ENCODE data around the gene FUT7. TPM values are rescaled to one million over a fixed set of nuclear protein-coding genes. Genes with fewer than 3 reads are reported as not detected.
A peak's percentile ranks its signal among the peaks of the same experiment; 100 is the strongest.

The FUT7 gene
- total and polyA plus RNA-seq, 2 of the 8 experiments (the other 6 are each of a cell fraction or from before 2014, with no cell fraction given), result not detected

DNA sequence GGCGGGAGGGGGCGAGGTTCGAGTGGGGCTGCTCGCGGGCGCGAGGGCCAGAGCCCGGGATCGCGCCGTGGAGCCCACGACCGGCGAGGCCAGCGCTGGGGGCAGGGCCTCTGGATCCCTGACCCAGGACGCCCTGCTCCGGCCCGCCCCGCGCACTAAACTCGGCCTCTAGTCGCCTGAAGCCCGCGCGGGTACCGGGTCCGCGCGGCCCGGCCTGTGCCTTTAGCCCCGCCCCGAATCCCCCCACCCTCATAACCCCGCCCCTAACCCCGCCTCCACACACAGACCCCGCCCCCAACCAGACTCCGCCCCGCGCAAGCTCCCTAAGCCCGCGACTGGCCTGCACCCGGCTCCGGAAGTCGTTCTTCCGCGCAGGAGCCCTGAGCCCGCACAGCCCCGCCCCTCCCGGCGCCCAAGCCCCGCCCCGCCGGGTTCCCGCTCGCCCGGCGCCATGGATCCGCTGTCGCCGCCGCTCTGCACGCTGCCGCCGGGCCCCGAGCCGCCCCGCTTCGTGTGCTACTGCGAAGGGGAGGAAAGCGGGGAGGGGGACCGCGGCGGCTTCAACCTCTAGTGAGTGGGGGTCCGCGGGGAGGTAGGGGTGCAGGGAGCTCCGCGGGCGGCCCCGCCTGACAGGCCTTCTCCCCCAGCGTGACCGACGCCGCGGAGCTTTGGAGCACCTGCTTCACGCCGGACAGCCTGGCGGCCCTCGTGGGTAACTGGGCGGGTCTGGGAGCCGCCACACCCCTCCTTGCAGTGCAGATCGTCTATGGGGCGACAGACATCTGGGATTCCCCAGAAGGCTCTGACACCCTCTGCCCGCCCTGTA is 39.7 kb downstream of the FUT7 start, which contains the start of gene PAXX (continued):
- TF ChIP-seq, protein P1, sequence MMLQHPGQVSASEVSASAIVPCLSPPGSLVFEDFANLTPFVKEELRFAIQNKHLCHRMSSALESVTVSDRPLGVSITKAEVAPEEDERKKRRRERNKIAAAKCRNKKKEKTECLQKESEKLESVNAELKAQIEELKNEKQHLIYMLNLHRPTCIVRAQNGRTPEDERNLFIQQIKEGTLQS (IDR thresholded peaks at IDR 0.05; ENCODE audit: insufficient read depth, low read depth, low read length), result no peak
- TF ChIP-seq CREB1 (IDR thresholded peaks at IDR 0.05) (0 out of 2 replicates have a peak, but pooled peaks have one; percentile 10), RBBP5 (IDR thresholded peaks at IDR 0.05; ENCODE audit: borderline replicate concordance, low read depth, low read length) (no peak), KDM4A (IDR thresholded peaks at IDR 0.05; ENCODE audit: low read depth, low read length, severe bottlenecking) (peak; percentile 76), PHF8 (conservative IDR thresholded peaks at IDR 0.05; ENCODE audit: low read depth, low read length) (peak; percentile 57; the same call in 1 of the 2 replicates), SRF (IDR thresholded peaks at IDR 0.05; ENCODE audit: low read depth, low read length) (no peak)
- TF ChIP-seq, protein P2, sequence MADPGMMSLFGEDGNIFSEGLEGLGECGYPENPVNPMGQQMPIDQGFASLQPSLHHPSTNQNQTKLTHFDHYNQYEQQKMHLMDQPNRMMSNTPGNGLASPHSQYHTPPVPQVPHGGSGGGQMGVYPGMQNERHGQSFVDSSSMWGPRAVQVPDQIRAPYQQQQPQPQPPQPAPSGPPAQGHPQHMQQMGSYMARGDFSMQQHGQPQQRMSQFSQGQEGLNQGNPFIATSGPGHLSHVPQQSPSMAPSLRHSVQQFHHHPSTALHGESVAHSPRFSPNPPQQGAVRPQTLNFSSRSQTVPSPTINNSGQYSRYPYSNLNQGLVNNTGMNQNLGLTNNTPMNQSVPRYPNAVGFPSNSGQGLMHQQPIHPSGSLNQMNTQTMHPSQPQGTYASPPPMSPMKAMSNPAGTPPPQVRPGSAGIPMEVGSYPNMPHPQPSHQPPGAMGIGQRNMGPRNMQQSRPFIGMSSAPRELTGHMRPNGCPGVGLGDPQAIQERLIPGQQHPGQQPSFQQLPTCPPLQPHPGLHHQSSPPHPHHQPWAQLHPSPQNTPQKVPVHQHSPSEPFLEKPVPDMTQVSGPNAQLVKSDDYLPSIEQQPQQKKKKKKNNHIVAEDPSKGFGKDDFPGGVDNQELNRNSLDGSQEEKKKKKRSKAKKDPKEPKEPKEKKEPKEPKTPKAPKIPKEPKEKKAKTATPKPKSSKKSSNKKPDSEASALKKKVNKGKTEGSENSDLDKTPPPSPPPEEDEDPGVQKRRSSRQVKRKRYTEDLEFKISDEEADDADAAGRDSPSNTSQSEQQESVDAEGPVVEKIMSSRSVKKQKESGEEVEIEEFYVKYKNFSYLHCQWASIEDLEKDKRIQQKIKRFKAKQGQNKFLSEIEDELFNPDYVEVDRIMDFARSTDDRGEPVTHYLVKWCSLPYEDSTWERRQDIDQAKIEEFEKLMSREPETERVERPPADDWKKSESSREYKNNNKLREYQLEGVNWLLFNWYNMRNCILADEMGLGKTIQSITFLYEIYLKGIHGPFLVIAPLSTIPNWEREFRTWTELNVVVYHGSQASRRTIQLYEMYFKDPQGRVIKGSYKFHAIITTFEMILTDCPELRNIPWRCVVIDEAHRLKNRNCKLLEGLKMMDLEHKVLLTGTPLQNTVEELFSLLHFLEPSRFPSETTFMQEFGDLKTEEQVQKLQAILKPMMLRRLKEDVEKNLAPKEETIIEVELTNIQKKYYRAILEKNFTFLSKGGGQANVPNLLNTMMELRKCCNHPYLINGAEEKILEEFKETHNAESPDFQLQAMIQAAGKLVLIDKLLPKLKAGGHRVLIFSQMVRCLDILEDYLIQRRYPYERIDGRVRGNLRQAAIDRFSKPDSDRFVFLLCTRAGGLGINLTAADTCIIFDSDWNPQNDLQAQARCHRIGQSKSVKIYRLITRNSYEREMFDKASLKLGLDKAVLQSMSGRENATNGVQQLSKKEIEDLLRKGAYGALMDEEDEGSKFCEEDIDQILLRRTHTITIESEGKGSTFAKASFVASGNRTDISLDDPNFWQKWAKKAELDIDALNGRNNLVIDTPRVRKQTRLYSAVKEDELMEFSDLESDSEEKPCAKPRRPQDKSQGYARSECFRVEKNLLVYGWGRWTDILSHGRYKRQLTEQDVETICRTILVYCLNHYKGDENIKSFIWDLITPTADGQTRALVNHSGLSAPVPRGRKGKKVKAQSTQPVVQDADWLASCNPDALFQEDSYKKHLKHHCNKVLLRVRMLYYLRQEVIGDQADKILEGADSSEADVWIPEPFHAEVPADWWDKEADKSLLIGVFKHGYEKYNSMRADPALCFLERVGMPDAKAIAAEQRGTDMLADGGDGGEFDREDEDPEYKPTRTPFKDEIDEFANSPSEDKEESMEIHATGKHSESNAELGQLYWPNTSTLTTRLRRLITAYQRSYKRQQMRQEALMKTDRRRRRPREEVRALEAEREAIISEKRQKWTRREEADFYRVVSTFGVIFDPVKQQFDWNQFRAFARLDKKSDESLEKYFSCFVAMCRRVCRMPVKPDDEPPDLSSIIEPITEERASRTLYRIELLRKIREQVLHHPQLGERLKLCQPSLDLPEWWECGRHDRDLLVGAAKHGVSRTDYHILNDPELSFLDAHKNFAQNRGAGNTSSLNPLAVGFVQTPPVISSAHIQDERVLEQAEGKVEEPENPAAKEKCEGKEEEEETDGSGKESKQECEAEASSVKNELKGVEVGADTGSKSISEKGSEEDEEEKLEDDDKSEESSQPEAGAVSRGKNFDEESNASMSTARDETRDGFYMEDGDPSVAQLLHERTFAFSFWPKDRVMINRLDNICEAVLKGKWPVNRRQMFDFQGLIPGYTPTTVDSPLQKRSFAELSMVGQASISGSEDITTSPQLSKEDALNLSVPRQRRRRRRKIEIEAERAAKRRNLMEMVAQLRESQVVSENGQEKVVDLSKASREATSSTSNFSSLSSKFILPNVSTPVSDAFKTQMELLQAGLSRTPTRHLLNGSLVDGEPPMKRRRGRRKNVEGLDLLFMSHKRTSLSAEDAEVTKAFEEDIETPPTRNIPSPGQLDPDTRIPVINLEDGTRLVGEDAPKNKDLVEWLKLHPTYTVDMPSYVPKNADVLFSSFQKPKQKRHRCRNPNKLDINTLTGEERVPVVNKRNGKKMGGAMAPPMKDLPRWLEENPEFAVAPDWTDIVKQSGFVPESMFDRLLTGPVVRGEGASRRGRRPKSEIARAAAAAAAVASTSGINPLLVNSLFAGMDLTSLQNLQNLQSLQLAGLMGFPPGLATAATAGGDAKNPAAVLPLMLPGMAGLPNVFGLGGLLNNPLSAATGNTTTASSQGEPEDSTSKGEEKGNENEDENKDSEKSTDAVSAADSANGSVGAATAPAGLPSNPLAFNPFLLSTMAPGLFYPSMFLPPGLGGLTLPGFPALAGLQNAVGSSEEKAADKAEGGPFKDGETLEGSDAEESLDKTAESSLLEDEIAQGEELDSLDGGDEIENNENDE (IDR thresholded peaks at IDR 0.05; ENCODE audit: insufficient replicate concordance, low read length), result no peak
- TF ChIP-seq, protein P3, sequence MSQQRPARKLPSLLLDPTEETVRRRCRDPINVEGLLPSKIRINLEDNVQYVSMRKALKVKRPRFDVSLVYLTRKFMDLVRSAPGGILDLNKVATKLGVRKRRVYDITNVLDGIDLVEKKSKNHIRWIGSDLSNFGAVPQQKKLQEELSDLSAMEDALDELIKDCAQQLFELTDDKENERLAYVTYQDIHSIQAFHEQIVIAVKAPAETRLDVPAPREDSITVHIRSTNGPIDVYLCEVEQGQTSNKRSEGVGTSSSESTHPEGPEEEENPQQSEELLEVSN (IDR thresholded peaks at IDR 0.05), result peak; percentile 89
